Small intestine (tissue), 7 donors: ENCODE data around the gene LHFPL6. TPM values are rescaled to one million over a fixed set of nuclear protein-coding genes. Genes with fewer than 3 reads are reported as not detected.

Source experiments
- DNase-seq, 2 donors: peaks; one replicate each; pipeline versions ENCODE4 v3.0.0 to v3.0.0-alpha.2; 2013
- FAIRE-seq: peaks from 2 replicates; lab custom pipeline; 2012; peaks lifted over from hg19 to GRCh38; lab: Jason Lieb, UNC
- H3K27ac ChIP-seq, 3 donors: one replicate each; pipeline ENCODE4 v1.5.1; 2013; ENCODE audit warnings: low read length in 2 of 3, mild to moderate bottlenecking in 2 of 3, control low read depth in 1 of 3, inconsistent platforms in 1 of 3, low read depth in 1 of 3, moderate library complexity in 1 of 3
- H3K27me3 ChIP-seq, 3 donors: one replicate each; pipeline ENCODE4 v1.6.1; 2013; ENCODE audit warnings: low read length in 3 of 3, inconsistent platforms in 1 of 3; ENCODE audit not compliant: control insufficient read depth in 3 of 3, insufficient read depth in 3 of 3
- H3K36me3 ChIP-seq, 3 donors: one replicate each; pipeline ENCODE4 v1.6.1; 2013; ENCODE audit warnings: low read length in 3 of 3, inconsistent platforms in 1 of 3, low read depth in 1 of 3, mild to moderate bottlenecking in 1 of 3, moderate library complexity in 1 of 3; ENCODE audit not compliant: control insufficient read depth in 3 of 3, insufficient read depth in 2 of 3
- H3K4me1 ChIP-seq, 3 donors: one replicate each; pipeline ENCODE4 v1.6.1; 2013; ENCODE audit warnings: low read length in 2 of 3, inconsistent platforms in 1 of 3, low read depth in 1 of 3, mild to moderate bottlenecking in 1 of 3, moderate library complexity in 1 of 3; ENCODE audit not compliant: control insufficient read depth in 3 of 3, insufficient read depth in 2 of 3
- H3K4me3 ChIP-seq, 3 donors: one replicate each; pipeline ENCODE4 v1.5.1; 2013; ENCODE audit warnings: low read length in 3 of 3, control low read depth in 1 of 3, inconsistent platforms in 1 of 3, low read depth in 1 of 3, mild to moderate bottlenecking in 1 of 3, moderate library complexity in 1 of 3
- H3K9me3 ChIP-seq, 2 donors: one replicate each; pipeline ENCODE4 v1.6.1; 2013; ENCODE audit warnings: low read depth in 1 of 2, low read length in 1 of 2; ENCODE audit not compliant: control insufficient read depth in 2 of 2, insufficient read depth in 1 of 2
- WGBS, 3 donors: extraction: QIAGEN DNeasy Blood & Tissue Kit; methylation state at CpG; one replicate each; pipeline ENCODE4 v1.1.7; 2013; 5-methylcytosine and 5-hydroxymethylcytosine counted together
- polyA plus RNA-seq, 4 donors: library from polyadenylated mRNA; stranded (reverse) in 3 of 4; unstranded in 1 of 4; fragments of 200-250 nt in 3 of 4; fragments of 120-200 nt in 1 of 4; gene quantifications; one replicate each; pipeline versions ENCODE4 v1.2.1 to v1.2.3, GENCODE V29; 2013
- donor health status: healthy with polysubstance abuse.
- donor health status: control.
- donor health status: control.
- donor health status: Bipolar disorder and iron deficiency.
- donor health status: healthy.

The LHFPL6 gene
- polyA plus RNA-seq, 4 donors: 0.22 to 19.9 (median 5.1) TPM

DNA sequence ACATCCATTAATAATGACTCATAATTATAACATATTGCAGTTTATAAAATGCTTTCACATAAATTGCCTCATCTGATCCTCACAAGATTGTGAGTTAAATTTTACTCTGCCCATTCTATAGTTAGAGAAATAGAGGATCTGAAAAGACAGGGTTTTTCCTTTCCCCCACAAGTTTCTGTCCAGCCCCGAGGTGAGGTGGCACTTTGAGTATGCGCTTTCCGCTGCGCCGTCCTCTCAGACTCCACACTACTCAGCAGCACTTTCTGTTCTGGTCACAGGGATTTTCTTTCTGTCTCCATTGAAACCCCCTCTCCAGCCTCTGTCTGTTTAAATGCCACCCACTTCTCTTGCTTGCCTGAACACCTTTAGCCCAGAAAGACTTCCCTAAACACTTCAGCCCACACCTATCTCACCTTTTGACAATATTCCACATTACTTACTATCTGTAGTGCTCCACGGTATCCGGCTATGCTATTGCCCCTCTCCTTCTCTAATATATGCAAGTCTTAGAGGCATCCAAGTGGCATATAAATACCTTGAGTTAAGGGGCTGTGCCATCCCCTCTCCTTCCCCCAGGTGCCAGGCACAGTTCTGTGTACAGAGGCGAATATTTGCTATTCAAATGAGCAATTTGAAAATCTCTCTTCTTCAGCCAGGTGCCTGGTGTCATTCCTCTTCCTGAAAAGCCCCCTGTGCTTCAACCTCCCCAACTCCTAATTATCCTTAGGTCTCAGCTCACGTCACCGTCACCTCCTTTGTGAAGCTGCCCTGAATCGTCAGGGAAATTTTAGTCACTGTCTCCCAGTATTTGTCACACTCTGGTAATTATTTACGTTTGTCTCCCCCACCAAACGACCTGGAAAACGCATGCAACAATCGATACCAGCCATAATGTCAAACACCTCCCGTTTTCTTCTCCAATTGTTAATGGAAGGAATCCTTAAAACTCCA lies 296.1 kb downstream of the LHFPL6 start:
- no peak for DNase-seq
- FAIRE-seq: no peak
- H3K4me3 ChIP-seq: no peak overlapping the region
- no peaks in the 10 kb centered on the region for H3K36me3 ChIP-seq
- H3K27ac ChIP-seq: no peak overlapping the region
- WGBS, 3 donors: 59 to 68% (median 67%) methylated on average over 16 of the region's 16 CpGs
- H3K9me3 ChIP-seq: no peaks in the 10 kb centered on the region
- H3K4me1 ChIP-seq: no peaks in the 10 kb centered on the region
- no peaks in the 10 kb centered on the region for H3K27me3 ChIP-seq

DNA sequence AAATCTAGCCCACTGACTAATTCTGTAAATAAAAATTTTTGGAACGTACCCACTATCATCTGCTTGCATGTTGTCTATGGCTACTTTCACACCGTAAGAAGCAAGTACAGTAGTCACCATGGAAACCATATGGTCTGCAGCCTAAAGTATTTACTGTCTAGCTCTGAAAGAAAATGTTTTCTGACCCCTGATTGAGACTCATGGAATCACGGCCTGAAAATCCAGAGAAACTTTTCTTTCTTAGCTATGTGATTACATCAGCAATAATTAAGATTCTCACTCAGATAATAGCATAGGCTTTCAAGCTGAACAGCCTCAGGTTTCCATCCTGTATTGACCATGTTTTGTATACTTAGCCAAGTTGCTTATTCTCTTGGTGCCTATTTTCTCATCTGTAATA lies 300.2 kb downstream of the LHFPL6 start:
- DNase-seq (no peak), FAIRE-seq (no peak)
- Histone ChIP-seq H3K27ac (no peak overlapping the region), H3K4me1 (no peaks in the 10 kb centered on the region), H3K27me3 (no peaks in the 10 kb centered on the region), H3K36me3 (no peaks in the 10 kb centered on the region), H3K9me3 (peaks cover 0 to 3% of the 10 kb centered on the region in 2 donors), H3K4me3 (no peak overlapping the region)
- 77 to 85% (median 78%) methylated on average over 3 of the region's 3 CpGs for WGBS, 3 donors

DNA sequence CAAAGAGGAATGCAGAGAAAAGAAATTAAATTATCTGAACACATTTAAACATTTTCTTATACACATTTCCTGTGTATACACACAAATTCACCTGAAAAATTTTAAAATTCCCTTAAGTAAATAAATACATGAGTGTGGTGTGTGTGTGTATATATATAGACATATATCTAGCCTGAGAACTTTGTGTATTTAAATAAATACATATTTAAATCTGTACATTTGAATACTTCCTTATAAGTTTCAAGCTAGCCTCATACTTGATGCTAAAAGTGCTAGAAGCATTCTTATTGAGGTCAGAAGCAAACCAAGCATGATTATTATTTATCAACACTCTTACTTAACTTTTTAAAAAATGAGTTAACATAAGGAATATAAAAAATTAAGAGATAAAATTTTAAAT lies 304.0 kb downstream of the LHFPL6 start:
- Histone ChIP-seq H3K27me3 (no peaks in the 10 kb centered on the region), H3K4me3 (no peak overlapping the region), H3K4me1 (no peaks in the 10 kb centered on the region), H3K36me3 (no peaks in the 10 kb centered on the region), H3K9me3 (peaks cover 1 to 11% of the 10 kb centered on the region in 2 donors), H3K27ac (no peak overlapping the region)
- no peak for DNase-seq
- FAIRE-seq: peak; percentile 62

DNA sequence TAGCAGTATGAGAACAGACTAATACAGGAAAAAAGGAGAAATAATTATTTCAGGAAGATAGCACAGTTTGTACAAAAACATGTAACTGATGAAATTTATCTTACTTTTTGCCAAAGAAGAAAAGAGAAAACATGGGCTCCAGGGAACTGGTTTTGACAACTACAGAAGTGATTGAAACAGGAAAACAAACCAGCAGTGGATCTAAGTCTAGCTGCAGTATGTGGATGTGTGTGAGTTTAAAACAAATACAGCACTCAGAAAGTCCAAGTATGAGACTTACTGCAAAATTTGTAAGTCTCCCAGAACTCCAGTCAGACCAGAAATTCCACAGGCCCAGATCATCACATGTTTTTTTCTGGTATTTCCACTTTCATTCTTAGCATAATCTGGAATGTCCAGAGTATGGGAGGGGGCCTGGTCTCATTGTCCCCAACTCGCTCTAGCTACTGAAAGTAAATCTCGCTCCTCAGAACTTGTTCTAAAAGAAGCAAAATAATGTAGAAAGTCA lies 305.3 kb downstream of the LHFPL6 start:
- Histone ChIP-seq H3K27ac (no peak overlapping the region), H3K27me3 (no peaks in the 10 kb centered on the region), H3K4me1 (no peaks in the 10 kb centered on the region), H3K9me3 (peaks cover 1 to 11% of the 10 kb centered on the region in 2 donors), H3K4me3 (no peak overlapping the region), H3K36me3 (no peaks in the 10 kb centered on the region)
- WGBS, 3 donors: 73 to 92% (median 82%) methylated on average over 2 of the region's 2 CpGs
- FAIRE-seq: no peak
- DNase-seq: no peak

DNA sequence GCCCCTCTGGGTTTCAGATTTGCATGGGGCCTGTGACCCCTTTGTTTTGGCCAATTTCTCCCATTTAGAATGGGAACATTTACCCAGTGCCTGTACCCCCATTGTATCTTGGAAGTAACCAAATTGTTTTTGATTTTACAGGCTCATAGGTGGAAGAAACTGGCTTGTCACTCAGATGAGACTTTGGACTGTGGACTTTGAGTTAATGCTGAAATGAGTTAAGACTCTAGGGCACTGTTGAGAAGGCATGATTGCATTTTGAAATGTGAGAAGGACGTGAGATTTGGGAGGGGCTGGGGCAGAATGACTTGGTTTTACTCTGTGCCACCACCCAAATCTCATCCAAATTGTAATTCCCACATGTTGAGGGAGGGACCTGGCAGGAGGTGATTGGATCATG lies 306.0 kb downstream of the LHFPL6 start:
- no peak overlapping the region for H3K4me3 ChIP-seq
- H3K4me1 ChIP-seq: no peaks in the 10 kb centered on the region
- H3K27ac ChIP-seq: no peak overlapping the region
- FAIRE-seq: no peak
- H3K36me3 ChIP-seq: no peaks in the 10 kb centered on the region
- DNase-seq: no peak
- peaks cover 1 to 11% of the 10 kb centered on the region in 2 donors for H3K9me3 ChIP-seq
- no peaks in the 10 kb centered on the region for H3K27me3 ChIP-seq
- 11 to 58% (median 33%) methylated on average over 1 of the region's 1 CpG for WGBS, 3 donors

DNA sequence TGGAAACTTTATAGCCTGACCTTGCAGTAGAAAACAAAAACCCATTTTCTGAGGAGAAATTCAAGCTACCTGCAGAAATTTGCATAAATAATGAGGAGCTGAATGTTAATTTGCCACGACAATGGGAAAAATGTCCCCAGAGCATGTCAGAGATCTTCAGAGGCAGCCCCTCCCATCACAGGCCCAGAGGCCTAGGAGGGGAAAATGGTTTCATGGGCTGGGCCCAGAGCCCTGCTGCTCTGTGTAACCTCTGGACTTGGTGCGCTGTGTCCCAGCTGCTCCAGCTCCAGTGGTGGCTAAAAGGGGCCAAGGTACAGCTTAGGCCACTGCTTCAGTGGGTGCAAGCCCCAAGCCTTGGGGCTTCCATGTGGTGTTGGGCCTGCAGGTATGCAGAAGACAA lies 306.8 kb downstream of the LHFPL6 start:
- DNase-seq (no peak), FAIRE-seq (no peak)
- WGBS, 3 donors: 70 to 95% (median 73%) methylated on average over 2 of the region's 2 CpGs
- Histone ChIP-seq H3K9me3 (peaks cover 1 to 11% of the 10 kb centered on the region in 2 donors), H3K4me3 (no peak overlapping the region), H3K4me1 (no peaks in the 10 kb centered on the region), H3K27ac (no peak overlapping the region), H3K36me3 (no peaks in the 10 kb centered on the region), H3K27me3 (no peaks in the 10 kb centered on the region)

Other genes with a start within 250 kb of the LHFPL6 start
- gene COG6, start 52.5 kb upstream of the LHFPL6 start, polyA plus RNA-seq: 10 to 100 TPM in 2 of 4 donors, 1 to 10 TPM in 2; 9.5 to 28.4 (median 10.1) TPM